Lung (tissue), 12 donors: ENCODE data around the gene UNC5C. TPM values are rescaled to one million over a fixed set of nuclear protein-coding genes. Genes with fewer than 3 reads are reported as not detected.

Experiments
- ATAC-seq: fragments of 200-7000 bp; cut with Tn5 transposase; one replicate; pipeline ENCODE4 v1.9.1; 2020; ENCODE audit warnings: moderate number of reproducible peaks; ENCODE audit not compliant: insufficient read depth, low FRiP score
- DNase-seq, 3 donors: peaks; one replicate each; pipeline ENCODE4 v3.0.0-alpha.2; 2013 to 2017
- H3K27ac ChIP-seq, 2 donors: one replicate each; pipeline ENCODE4 v1.5.1; 2013; ENCODE audit warnings: mild to moderate bottlenecking in 2 of 2, moderate library complexity in 2 of 2, control low read depth in 1 of 2, inconsistent platforms in 1 of 2, low read depth in 1 of 2, low read length in 1 of 2
- H3K27me3 ChIP-seq, 3 donors: one replicate each; pipeline ENCODE4 v1.5.1; 2013; ENCODE audit warnings: low read length in 2 of 3; ENCODE audit not compliant: control insufficient read depth in 3 of 3, insufficient read depth in 3 of 3
- H3K36me3 ChIP-seq, 4 donors: one replicate each; pipeline ENCODE4 v1.5.1; 2013; ENCODE audit warnings: low read length in 4 of 4, mild to moderate bottlenecking in 1 of 4, moderate library complexity in 1 of 4; ENCODE audit not compliant: control insufficient read depth in 4 of 4, insufficient read depth in 4 of 4
- H3K4me1 ChIP-seq, 5 donors: one replicate each; pipeline ENCODE4 v1.5.1; 2013; ENCODE audit warnings: low read length in 5 of 5, mild to moderate bottlenecking in 2 of 5, moderate library complexity in 1 of 5; ENCODE audit not compliant: control insufficient read depth in 5 of 5, insufficient read depth in 5 of 5
- H3K4me3 ChIP-seq: one replicate; pipeline ENCODE4 v1.5.1; 2013; ENCODE audit warnings: mild to moderate bottlenecking, control low read depth, moderate library complexity
- H3K9ac ChIP-seq, 2 donors: one replicate each; pipeline ENCODE4 v1.5.1; 2013; ENCODE audit warnings: low read length in 2 of 2, control low read depth in 1 of 2; ENCODE audit not compliant: insufficient read depth in 1 of 2
- H3K9me3 ChIP-seq, 4 donors: one replicate each; pipeline ENCODE4 v1.5.1; 2013; ENCODE audit warnings: low read length in 3 of 4, mild to moderate bottlenecking in 1 of 4, moderate library complexity in 1 of 4; ENCODE audit not compliant: control insufficient read depth in 4 of 4, insufficient read depth in 3 of 4
- CTCF ChIP-seq: IDR thresholded peaks from 2 replicates; pipeline ENCODE4 v1.5.1; 2012; ENCODE audit warnings: mild to moderate bottlenecking; ENCODE audit errors: control extremely low read depth, extremely low read depth
- WGBS, 2 donors: extraction: QIAGEN DNeasy Blood & Tissue Kit; methylation state at CpG; one replicate each; pipeline ENCODE4 v1.1.7; 2013; 5-methylcytosine and 5-hydroxymethylcytosine counted together
- polyA plus RNA-seq, 2 donors: library from polyadenylated mRNA; stranded (reverse); fragments of 200-250 nt; gene quantifications; one replicate each; pipeline ENCODE4 v1.2.1, GENCODE V29; 2013
- total RNA-seq, 2 donors: library from RNA; depleted of rRNA in 1 of 2; stranded (reverse); fragments of >200 nt in 1 of 2; gene quantifications; one replicate each; pipeline ENCODE4 v1.2.1, GENCODE V29; 2014 to 2021
- donor health status: control.
- donor health status: control.
- donor health status: Bipolar disorder and iron deficiency.
- donor health status: healthy.
- donor health status: DM: yes; HTN: yes; CAD: no.

UNC5C gene
- total and polyA plus RNA-seq, 4 donors: 0.55 to 27.9 (median 3.8) TPM

- no peak overlapping the region for H3K4me3 ChIP-seq
- ATAC-seq: no peak
- no peak for DNase-seq
- no peaks in the 10 kb centered on the region for H3K4me1 ChIP-seq
- H3K27ac ChIP-seq: no peak overlapping the region
- H3K9me3 ChIP-seq: peaks cover 0 to 6% (median under 1%) of the 10 kb centered on the region in 4 donors
- no peak for TF ChIP-seq CTCF
- 87 to 91% methylated on average over 2 of the region's 2 CpGs for WGBS, 2 donors
- no peak overlapping the region for H3K9ac ChIP-seq
- H3K27me3 ChIP-seq: no peaks in the 10 kb centered on the region
- no peaks in the 10 kb centered on the region for H3K36me3 ChIP-seq
Measured at GRCh38 chr4:95563638-95564337, 15.0 kb upstream of the UNC5C start.

GRCh38 chr4:95560774-95561173 lies 12.0 kb upstream of the UNC5C start:
- DNase-seq (no peak), ATAC-seq (no peak)
- Histone ChIP-seq H3K9me3 (peaks cover 0 to 6% (median under 1%) of the 10 kb centered on the region in 4 donors), H3K4me3 (no peak overlapping the region), H3K27me3 (no peaks in the 10 kb centered on the region), H3K27ac (no peak overlapping the region), H3K9ac (no peak overlapping the region), H3K36me3 (no peaks in the 10 kb centered on the region), H3K4me1 (no peaks in the 10 kb centered on the region)
- no peak for TF ChIP-seq CTCF
- 73 to 81% methylated on average over 1 of the region's 1 CpG for WGBS, 2 donors

- Histone ChIP-seq H3K4me1 (peaks cover 0 to 8% (median 0%) of the 10 kb centered on the region in 5 donors), H3K9me3 (no peaks in the 10 kb centered on the region), H3K4me3 (no peak overlapping the region), H3K27ac (no peak overlapping the region), H3K27me3 (no peaks in the 10 kb centered on the region), H3K36me3 (no peaks in the 10 kb centered on the region), H3K9ac (no peak overlapping the region)
- TF ChIP-seq CTCF: no peak
- no peak for ATAC-seq
- 70 to 77% methylated on average over 4 of the region's 4 CpGs for WGBS, 2 donors
- DNase-seq: no peak
Measured at GRCh38 chr4:95556207-95556859, 7.6 kb upstream of the UNC5C start.
